K562 (cell line): ENCODE results near the gene PCYT1A. TPM values are rescaled to one million over a fixed set of nuclear protein-coding genes. Genes with fewer than 3 reads are reported as not detected.

Experiments used
- ARHGAP35 ChIP-seq: fragments of 450-650 bp; IDR thresholded peaks from 2 replicates; pipeline ENCODE4 v1.6.1; 2018; ENCODE audit not compliant: partially characterized antibody
- ATF7 ChIP-seq: fragments of 450-650 bp; IDR thresholded peaks from 2 replicates; pipeline ENCODE4 v1.7.1; 2014; ENCODE audit warnings: mild to moderate bottlenecking, moderate library complexity
- C11orf30 ChIP-seq: fragments of 450-650 bp; IDR thresholded peaks from 2 replicates; pipeline ENCODE4 v1.6.1; 2016; ENCODE audit warnings: low read depth, mild to moderate bottlenecking
- CBX1 ChIP-seq: sonication (generic); IDR thresholded peaks from 2 replicates; pipeline ENCODE4 v1.6.1; 2016; ENCODE audit warnings: antibody characterized with exemption, low read depth, mild to moderate bottlenecking
- CXXC5 ChIP-seq: fragments of 250-450 bp; sonication (Bioruptor Pico); IDR thresholded peaks from 2 replicates; pipeline ENCODE4 v1.8.0; 2022; ENCODE audit warnings: inconsistent platforms, mild to moderate bottlenecking, moderate library complexity
- ELF4 ChIP-seq: fragments of 450-650 bp; formaldehyde crosslinking; IDR thresholded peaks from 2 replicates; pipeline ENCODE4 v1.4.0; 2022; ENCODE audit warnings: missing genetic modification characterization
- GATAD2A ChIP-seq: fragments of 450-650 bp; IDR thresholded peaks from 2 replicates; pipeline ENCODE4 v1.6.1; 2017
- GTF2A2 ChIP-seq: IDR thresholded peaks from 2 replicates; pipeline ENCODE4 v1.6.1; 2016; ENCODE audit warnings: mild to moderate bottlenecking, missing genetic modification characterization, missing compliant biosample characterization
- HNRNPLL ChIP-seq: fragments of 200-400 bp; formaldehyde crosslinking; IDR thresholded peaks from 2 replicates; pipeline ENCODE4 v1.6.1; 2017; ENCODE audit warnings: low read length, low read depth, mild to moderate bottlenecking; ENCODE audit not compliant: poor library complexity, severe bottlenecking
- LCOR ChIP-seq: sonication (generic); formaldehyde crosslinking; IDR thresholded peaks from 2 replicates; pipeline ENCODE4 v1.8.0; 2022; ENCODE audit warnings: mild to moderate bottlenecking, missing genetic modification reagents
- MAFG ChIP-seq: fragments of 450-650 bp; conservative IDR thresholded peaks from 2 replicates; pipeline ENCODE4 v1.6.1; 2016; ENCODE audit warnings: missing genetic modification characterization, missing compliant biosample characterization
- MCM3 ChIP-seq: fragments of 450-650 bp; IDR thresholded peaks from 2 replicates; pipeline ENCODE4 v1.6.1; 2016
- MCM7 ChIP-seq, 2 experiments: fragments of 450-650 bp; IDR thresholded peaks; 2 replicates each; pipeline ENCODE4 v1.6.1; 2016 to 2018
- MED1 ChIP-seq: sonication (generic); formaldehyde crosslinking; IDR thresholded peaks from 2 replicates; pipeline ENCODE4 v1.8.1; 2023; ENCODE audit warnings: missing genetic modification reagents, borderline replicate concordance
- NFE2 ChIP-seq: IDR thresholded peaks from 2 replicates; pipeline ENCODE4 v1.6.1; 2014; ENCODE audit warnings: antibody characterized with exemption, low read depth
- PHF20 ChIP-seq: fragments of 450-650 bp; IDR thresholded peaks from 2 replicates; pipeline ENCODE4 v1.6.1; 2018; ENCODE audit not compliant: partially characterized antibody
- PHTF2 ChIP-seq: fragments of 250-450 bp; sonication (Bioruptor Pico); IDR thresholded peaks from 2 replicates; pipeline ENCODE4 v1.5.0; 2021; ENCODE audit warnings: mild to moderate bottlenecking
- POLR2AphosphoS2 ChIP-seq: IDR thresholded peaks from 2 replicates; pipeline ENCODE4 v1.6.1; 2012; ENCODE audit warnings: low read length, improper control_type of control experiment
- SIX5 ChIP-seq, 2 experiments: IDR thresholded peaks; 2 replicates each; pipeline ENCODE4 v1.6.1; 2011; ENCODE audit warnings: low read length in 2 of 2, borderline replicate concordance in 1 of 2, low read depth in 1 of 2, mild to moderate bottlenecking in 1 of 2, moderate library complexity in 1 of 2; ENCODE audit not compliant: insufficient read depth in 1 of 2
- TCF3 ChIP-seq: sonication (generic); formaldehyde crosslinking; IDR thresholded peaks from 2 replicates; pipeline ENCODE4 v1.4.0; 2020; ENCODE audit warnings: mild to moderate bottlenecking, missing genetic modification reagents
- TCF7 ChIP-seq: sonication (generic); IDR thresholded peaks from 2 replicates; pipeline ENCODE4 v1.6.1; 2016; ENCODE audit warnings: antibody characterized with exemption, borderline replicate concordance
- ZFX ChIP-seq: sonication (generic); formaldehyde crosslinking; IDR thresholded peaks from 2 replicates; pipeline ENCODE4 v1.8.0; 2022; ENCODE audit warnings: mild to moderate bottlenecking, missing genetic modification reagents, moderate library complexity
- ZNF184 ChIP-seq: sonication (generic); formaldehyde crosslinking; IDR thresholded peaks from 2 replicates; pipeline ENCODE4 v1.5.0; 2020; ENCODE audit warnings: missing genetic modification reagents
- ZNF253 ChIP-seq: fragments of 250-450 bp; sonication (Bioruptor Pico); conservative IDR thresholded peaks from 2 replicates; pipeline ENCODE4 v1.6.1; 2021; ENCODE audit warnings: mild to moderate bottlenecking
- ZNF764 ChIP-seq: fragments of 250-450 bp; sonication (Bioruptor Pico); IDR thresholded peaks from 2 replicates; pipeline ENCODE4 v1.4.0; 2020; ENCODE audit warnings: low read depth, mild to moderate bottlenecking, moderate library complexity
- polyA plus RNA-seq, 8 experiments: library from polyadenylated mRNA; depleted of rRNA in 4 of 8; stranded (reverse) in 5 of 8; unstranded in 3 of 8; fragments of >200 nt; fragmentation: Nextera tagmentation in 2 of 8; fragmentation: Illumina TruSeq in 1 of 8; extraction: Ambion mirVana in 2 of 8; extraction: Trizol in 1 of 8; gene quantifications; 2 replicates each; pipeline versions ENCODE4 v1.2.1 to v1.2.3, GENCODE V29; 2011 to 2014; ENCODE audit warnings: inconsistent platforms in 1 of 8, missing spikeins in 1 of 8
- total RNA-seq, 7 experiments: library from RNA; depleted of rRNA in 6 of 7; stranded (reverse); fragments of >200 nt in 6 of 7; fragmentation: Illumina TruSeq in 2 of 7; extraction: Trizol in 2 of 7; gene quantifications; 2 replicates each; pipeline versions ENCODE4 v1.2.1 to v1.2.3, GENCODE V29; 2011 to 2021; ENCODE audit warnings: low replicate concordance in 1 of 7
- TF ChIP-seq, protein P1 (sequence below): sonication (generic); formaldehyde crosslinking; IDR thresholded peaks from 2 replicates; pipeline ENCODE4 v1.9.0; 2022; ENCODE audit warnings: mild to moderate bottlenecking, missing genetic modification reagents
- TF ChIP-seq, protein P2 (sequence below), 2 experiments: fragments of 250-450 bp in 1 of 2; fragments of 450-650 bp in 1 of 2; sonication (Bioruptor Pico) in 1 of 2; IDR thresholded peaks; 2 replicates each; pipeline versions ENCODE4 v1.6.1 to v1.8.0; 2016 to 2021; ENCODE audit warnings: mild to moderate bottlenecking in 2 of 2, moderate library complexity in 2 of 2, missing compliant biosample characterization in 1 of 2, missing genetic modification characterization in 1 of 2
- TF ChIP-seq, protein P3 (sequence below): fragments of 450-650 bp; formaldehyde crosslinking; conservative IDR thresholded peaks from 2 replicates; pipeline ENCODE4 v1.4.0; 2022; ENCODE audit warnings: mild to moderate bottlenecking, missing genetic modification characterization

The PCYT1A gene
- total and polyA plus RNA-seq, 9 of the 15 experiments (the other 6 are each of a cell fraction or from before 2014, with no cell fraction given): 13.4 to 62.8 (median 49.4) TPM

DNA sequence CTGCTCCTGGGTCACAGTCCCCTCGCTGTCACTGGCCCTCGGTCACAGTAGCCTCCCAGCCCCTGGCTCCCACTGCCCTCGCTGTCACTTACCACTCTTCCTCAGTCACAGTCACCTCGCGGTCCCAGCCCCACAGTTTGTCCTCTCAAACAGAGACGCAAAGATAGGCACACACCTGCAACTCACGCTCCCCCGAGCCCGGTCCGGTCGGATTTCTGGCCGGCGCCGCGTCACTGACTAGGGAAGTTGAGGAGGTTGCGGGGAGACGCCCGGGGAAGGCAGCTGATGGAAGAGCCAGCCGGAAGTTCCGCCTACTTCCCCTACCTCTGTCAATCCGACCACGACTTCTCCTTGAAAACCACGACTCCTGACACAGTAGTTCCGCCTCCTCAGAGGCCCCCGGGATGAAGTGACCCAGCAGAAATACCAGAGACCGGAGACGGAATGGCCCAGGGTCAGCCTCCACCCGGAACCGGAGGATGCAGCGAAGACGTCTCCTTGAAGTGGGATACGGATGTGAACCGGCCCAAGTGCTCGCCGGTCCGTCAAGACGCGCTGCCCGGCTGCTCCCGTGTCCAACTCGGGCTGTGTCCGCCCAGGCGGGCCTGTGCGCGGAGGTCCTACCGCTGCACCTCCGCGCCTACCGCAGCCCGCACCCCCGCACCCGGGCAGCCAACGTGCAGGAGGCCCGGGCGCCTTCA is at the start of gene PCYT1A (continued):
- TF ChIP-seq PHTF2 (no peak), C11orf30 (peak; percentile 97), MED1 (CRISPR knock-in tag) (no peak), TCF7 (0 out of 2 replicates have a peak, but pooled peaks have one; percentile 14), ZNF764 (CRISPR knock-in tag) (peak; percentile 10; the same call in 1 of the 2 replicates), SIX5 (IDR thresholded peaks at IDR 0.05; ENCODE audit: borderline replicate concordance in 1 of 2, insufficient read depth in 1 of 2, low read depth in 1 of 2, low read length in 2 of 2) (peak; percentile 7 to 27; a peak in 3 of 4 replicates), PHF20 (peak; percentile 92), ZFX (CRISPR knock-in tag) (peak; percentile 96), POLR2AphosphoS2 (no peak; the same call in 1 of the 2 replicates), GTF2A2 (tag) (0 out of 2 replicates have a peak, but pooled peaks have one; percentile 57), LCOR (CRISPR knock-in tag) (peak; percentile 89), GATAD2A (0 out of 2 replicates have a peak, but pooled peaks have one; percentile 42), ZNF253 (CRISPR knock-in tag) (no peak), ZNF184 (CRISPR knock-in tag) (no peak), CXXC5 (peak; percentile 86), MCM7 (IDR thresholded peaks at IDR 0.05) (peak in 1 of 2 experiments; percentile 48; a peak in 1 of 4 replicates), CBX1 (peak; percentile 57; the same call in 1 of the 2 replicates), MAFG (peak; percentile 82), ELF4 (CRISPR knock-in tag) (peak; percentile 54; the same call in 1 of the 2 replicates), ATF7 (peak; percentile 82), MCM3 (no peak), ARHGAP35 (no peak), TCF3 (CRISPR knock-in tag) (no peak; the same call in 1 of the 2 replicates), HNRNPLL (peak; percentile 69), NFE2 (peak; percentile 94)
- TF ChIP-seq, protein P1, sequence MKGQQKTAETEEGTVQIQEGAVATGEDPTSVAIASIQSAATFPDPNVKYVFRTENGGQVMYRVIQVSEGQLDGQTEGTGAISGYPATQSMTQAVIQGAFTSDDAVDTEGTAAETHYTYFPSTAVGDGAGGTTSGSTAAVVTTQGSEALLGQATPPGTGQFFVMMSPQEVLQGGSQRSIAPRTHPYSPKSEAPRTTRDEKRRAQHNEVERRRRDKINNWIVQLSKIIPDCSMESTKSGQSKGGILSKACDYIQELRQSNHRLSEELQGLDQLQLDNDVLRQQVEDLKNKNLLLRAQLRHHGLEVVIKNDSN (CRISPR knock-in tag): peak; percentile 48
- TF ChIP-seq, protein P2, sequence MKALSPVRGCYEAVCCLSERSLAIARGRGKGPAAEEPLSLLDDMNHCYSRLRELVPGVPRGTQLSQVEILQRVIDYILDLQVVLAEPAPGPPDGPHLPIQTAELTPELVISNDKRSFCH (CRISPR knock-in tag; IDR thresholded peaks at IDR 0.05): no peak
- TF ChIP-seq, protein P2 (tag; IDR thresholded peaks at IDR 0.05): 0 out of 2 replicates have a peak, but pooled peaks have one; percentile 43
- TF ChIP-seq, protein P3, sequence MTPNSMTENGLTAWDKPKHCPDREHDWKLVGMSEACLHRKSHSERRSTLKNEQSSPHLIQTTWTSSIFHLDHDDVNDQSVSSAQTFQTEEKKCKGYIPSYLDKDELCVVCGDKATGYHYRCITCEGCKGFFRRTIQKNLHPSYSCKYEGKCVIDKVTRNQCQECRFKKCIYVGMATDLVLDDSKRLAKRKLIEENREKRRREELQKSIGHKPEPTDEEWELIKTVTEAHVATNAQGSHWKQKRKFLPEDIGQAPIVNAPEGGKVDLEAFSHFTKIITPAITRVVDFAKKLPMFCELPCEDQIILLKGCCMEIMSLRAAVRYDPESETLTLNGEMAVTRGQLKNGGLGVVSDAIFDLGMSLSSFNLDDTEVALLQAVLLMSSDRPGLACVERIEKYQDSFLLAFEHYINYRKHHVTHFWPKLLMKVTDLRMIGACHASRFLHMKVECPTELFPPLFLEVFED (CRISPR knock-in tag): 0 out of 2 replicates have a peak, but pooled peaks have one; percentile 55
